Stimulated activated CD4-positive, alpha-beta T cell treated with anti-CD3 and anti-CD28 coated beads, TNF-alpha, amount 100 ng/mL, for 48 hours (primary cell): ENCODE results near the gene USP24.
"Not testable (repeated sequence)": the region's sequence is repeated elsewhere in the genome, so short reads cannot be mapped to it uniquely, and the experiment has no call there.

Experiments used
- DNase-seq, 3 donors: peaks; one replicate each; pipeline ENCODE4 v3.0.0-alpha.2; 2020; ENCODE audit warnings: low read depth in 3 of 3

Gene USP24

GRCh38 chr1:55232448-55233144, 17.4 kb upstream of the USP24 start:
- DNase-seq, result no peak

GRCh38 chr1:55231745-55232144, 16.6 kb upstream of the USP24 start:
- no peak for DNase-seq

DNA sequence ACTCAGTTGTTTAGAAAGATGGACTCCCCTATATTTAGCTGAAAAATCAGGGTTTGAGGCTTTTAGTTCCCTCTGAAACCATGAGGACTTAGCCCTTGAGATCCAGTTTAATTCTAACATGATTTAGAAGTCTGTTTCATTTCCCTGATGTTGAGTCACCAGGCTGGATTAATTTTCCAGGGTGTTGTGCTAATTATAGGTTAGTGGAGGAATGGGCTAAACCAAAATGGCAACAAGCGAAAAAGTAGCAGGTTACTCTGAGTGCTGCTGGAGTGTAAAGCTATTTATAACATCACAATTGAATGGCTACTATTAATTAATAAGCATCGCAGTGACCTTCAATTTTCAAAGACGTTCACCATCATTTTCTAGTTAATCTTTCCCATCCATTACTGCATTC, 15.5 kb upstream of the USP24 start:
- no peak for DNase-seq

GRCh38 chr1:55229726-55230125, 14.6 kb upstream of the USP24 start:
- not testable (repeated sequence) for DNase-seq

- DNase-seq, result no peak
These were observed 10.1 kb upstream of the USP24 start for GRCh38 chr1:55225228-55225627.

DNA sequence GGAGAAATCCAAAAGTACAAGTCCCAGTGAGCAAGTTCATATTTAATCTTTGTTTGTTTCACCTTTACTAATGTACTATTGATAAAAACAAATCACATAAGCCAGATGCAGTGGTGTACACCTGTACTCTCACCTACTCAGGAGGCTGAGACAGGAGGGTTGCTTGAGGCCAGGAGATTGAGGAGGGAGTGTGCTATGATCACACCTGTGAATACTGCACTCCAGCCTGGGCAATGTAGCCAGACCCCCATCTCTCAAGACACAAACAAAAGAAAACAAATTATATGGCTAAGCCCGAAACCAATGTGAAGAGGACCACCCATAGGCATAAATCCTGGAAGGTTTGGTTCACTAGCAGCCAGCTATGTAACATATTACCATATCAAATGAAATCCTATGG, 9.6 kb upstream of the USP24 start:
- no peak for DNase-seq

GRCh38 chr1:55222152-55222551, 7.0 kb upstream of the USP24 start:
- DNase-seq, result no peak

DNA sequence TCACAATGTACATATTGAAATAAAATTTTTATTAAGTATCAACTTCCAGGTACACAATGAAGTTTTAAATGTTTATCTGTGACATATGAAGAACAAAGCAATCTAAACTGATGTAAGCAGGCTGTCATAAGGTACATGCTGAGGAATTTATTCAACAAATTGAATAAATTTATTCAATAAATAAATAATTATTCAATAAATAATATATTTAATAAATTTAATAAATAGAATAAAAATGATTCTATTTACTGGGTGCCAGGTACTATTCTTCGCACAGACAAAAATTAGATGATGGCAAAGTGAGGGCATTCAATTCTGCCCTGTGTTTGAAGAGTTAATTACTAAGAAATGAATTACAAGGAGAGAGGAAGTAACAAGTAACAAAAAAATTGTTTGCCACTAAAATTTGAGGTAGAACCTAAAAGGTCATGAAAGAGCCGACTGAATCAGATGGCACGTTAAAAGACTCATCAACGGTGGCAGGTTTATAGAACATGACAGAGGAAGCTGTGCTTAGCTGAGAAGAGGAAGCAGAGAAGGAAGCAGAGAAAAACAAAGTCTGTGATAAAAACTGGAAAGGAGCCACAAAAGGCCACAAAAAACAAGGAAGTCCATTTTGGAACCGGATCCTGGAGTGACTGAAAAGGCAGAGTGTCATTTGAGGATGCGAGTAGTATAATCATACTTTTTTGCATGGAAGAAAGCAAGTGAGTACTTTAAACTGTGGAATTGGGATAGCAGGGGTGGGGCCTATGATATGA, 2.2 kb upstream of the USP24 start:
- DNase-seq, result no peak

- DNase-seq, result no peak
These were observed 932 bp upstream of the USP24 start for GRCh38 chr1:55216096-55216495.

DNA sequence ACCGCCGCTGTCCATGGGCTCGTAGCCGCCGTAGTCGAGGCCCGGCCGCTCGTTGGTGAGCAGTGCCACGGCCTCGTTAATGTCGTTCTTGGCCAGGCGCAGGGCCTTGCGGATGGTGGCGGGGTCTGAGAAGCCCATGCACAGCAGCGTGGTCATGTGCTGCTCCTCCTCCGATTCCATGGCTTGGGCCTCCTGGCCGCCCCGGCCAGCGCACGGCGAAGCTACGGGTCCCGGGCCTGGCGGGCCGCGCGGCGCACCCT, 300 bp downstream of the USP24 start:
- no peak for DNase-seq

DNA sequence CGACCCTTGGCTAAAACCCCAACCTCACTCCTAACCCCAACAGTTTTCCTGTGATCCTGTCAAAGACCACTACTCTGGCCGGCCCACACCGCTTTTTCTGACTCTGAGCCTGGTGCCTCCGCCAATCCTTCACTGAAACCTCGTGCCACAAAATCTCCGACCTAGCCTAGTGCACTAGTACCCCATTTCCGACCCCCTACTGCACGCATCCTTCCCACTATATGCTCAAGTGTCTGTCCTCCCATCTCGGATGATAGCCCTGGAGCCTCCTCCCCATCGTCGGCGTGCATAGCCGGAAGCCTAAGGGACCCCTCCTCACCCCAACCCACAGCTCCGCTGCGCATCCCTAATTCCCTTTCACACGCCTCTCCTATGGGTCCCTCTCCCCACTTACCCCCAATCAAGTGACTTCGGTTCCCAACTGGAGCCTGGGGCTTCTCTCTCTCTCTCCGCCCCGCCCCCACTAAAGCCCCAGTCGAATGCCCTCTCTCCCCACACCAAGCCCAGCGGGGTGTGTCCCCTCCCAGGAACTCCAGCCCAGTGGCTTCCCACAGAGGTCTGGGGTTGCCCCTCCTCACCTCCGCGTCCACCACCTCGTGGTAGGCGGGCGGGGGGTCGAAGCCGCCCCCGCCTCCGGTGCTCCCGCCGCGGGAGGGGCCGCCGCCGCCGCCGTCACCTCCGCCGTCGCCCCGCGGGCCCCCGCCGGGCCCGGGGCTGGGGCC, 791 bp downstream of the USP24 start:
- peak in 1 of 3 donors; percentile 3 for DNase-seq

- DNase-seq, result no peak
These were observed 1.3 kb downstream of the USP24 start for GRCh38 chr1:55213885-55214211.

- DNase-seq, result no peak
These were observed 1.8 kb downstream of the USP24 start for GRCh38 chr1:55213151-55213884.

DNA sequence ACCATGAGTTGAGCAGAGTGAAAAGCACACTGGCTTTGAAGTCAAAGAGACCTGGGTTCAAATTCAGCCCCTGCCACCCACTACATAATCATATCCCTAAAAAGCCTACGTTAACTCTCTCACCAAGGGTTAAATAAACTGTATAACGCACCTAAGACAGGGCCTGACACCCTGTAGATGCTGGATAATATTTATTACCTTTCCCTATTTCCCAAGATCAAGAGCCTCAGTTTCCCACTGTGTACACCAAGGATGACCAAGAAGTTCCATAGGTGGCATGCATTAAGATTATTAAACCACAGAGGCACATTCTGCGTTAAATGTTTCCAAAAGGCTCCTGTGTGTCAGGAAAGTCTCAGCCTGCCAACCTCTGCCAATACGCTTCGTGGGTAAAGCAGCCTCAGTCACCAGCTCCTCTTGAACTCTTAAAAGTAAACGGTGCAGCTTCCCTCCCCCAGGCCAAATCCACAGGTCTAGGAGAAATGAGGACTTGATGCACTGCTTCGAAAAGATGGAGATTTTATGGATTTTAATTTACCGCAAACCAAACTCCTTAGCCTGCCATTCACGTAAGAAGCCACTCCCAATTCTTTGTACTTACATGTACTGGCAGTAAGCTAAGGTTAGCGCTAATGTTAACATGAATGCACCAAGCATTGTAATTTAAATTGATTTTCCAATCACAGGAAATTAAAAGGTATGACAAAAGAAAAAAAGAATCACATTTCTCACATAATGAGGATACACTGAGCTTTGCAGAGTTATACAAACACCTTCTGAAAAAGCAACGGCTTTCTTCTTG, 2.6 kb downstream of the USP24 start:
- no peak for DNase-seq

DNA sequence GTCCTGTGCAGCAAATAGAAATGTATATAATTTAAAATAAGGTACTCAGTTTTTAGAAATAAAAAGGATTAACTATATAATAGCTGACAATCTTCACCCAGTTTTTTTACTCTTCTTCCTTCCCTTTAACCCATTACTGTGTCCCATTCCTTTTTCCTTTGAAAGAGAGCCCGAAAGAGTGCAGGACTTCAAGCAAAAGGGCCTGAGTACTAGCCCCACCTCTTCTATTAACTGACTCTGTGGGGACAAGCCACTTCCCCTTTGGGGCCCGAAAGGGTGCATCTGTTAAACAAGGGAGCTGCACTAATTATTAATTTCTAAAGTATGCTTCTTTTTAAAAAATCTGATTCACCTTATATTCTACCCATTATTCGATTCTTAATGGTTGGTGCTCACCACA, 3.3 kb downstream of the USP24 start:
- DNase-seq, result no peak

GRCh38 chr1:55210990-55211801, 4.0 kb downstream of the USP24 start:
- DNase-seq, result no peak

- no peak for DNase-seq
These were observed 5.9 kb downstream of the USP24 start for GRCh38 chr1:55209247-55209646.

DNA sequence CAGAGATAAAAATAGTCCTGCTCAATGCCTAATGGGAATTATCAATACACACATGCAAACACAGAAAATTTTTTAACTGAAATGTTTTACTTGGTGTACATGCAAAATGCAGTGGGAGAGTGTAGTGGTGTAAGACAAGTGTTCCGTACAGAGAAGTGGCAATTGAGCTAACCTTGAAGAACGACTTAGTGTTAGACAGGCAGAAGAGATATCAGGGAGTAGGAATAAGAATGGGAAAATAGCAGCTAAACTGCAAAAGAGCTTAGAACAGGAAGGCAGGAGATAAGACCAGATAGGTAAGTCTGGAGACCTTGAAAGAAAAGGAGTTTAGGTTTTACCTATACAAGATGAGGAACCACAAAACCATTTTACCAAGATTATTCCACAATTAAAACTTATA, 9.0 kb downstream of the USP24 start:
- DNase-seq, result no peak

DNA sequence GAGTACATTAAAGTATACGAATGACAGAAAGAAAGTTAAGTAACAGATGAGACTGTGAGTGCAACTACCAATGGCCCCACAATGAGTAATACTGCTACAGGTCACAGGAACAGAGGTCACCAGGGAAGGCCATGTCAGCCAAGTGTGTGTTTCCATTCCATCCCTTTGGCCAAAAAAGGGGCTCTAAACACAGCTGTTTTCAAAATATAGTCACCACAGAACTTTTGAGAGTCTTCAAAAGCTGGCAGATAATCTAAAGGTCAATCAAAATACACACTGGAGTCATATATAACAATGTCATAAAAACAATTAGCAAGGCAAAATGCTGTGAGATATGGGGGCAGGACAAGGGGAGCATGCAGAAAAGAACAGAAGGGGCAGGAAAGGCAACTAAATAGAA, 10.2 kb downstream of the USP24 start:
- no peak for DNase-seq

GRCh38 chr1:55203064-55203463, 12.1 kb downstream of the USP24 start:
- DNase-seq, result no peak

- DNase-seq, result no peak
These were observed 14.5 kb downstream of the USP24 start for GRCh38 chr1:55200667-55201066.
